HG03139 (cell line): Measurements from ENCODE around the gene HSFX4.
"Not testable (repeated sequence)": the region's sequence is repeated elsewhere in the genome, so short reads cannot be mapped to it uniquely, and the experiment has no call there.

Experiments
- ATAC-seq: cut with Tn5 transposase; IDR thresholded peaks from one replicate; pipeline ENCODE4 v1.9.1; 2021; ENCODE audit not compliant: unreplicated experiment

HSFX4 gene

GRCh38 chrX:149929400-149929799 lies at the start of gene HSFX4:
Gene HSFX4, plus strand, starts transcription at chrX:149929573. Its CDS starts 72 bp downstream, at chrX:149929645.
- not testable (repeated sequence) for ATAC-seq

DNA sequence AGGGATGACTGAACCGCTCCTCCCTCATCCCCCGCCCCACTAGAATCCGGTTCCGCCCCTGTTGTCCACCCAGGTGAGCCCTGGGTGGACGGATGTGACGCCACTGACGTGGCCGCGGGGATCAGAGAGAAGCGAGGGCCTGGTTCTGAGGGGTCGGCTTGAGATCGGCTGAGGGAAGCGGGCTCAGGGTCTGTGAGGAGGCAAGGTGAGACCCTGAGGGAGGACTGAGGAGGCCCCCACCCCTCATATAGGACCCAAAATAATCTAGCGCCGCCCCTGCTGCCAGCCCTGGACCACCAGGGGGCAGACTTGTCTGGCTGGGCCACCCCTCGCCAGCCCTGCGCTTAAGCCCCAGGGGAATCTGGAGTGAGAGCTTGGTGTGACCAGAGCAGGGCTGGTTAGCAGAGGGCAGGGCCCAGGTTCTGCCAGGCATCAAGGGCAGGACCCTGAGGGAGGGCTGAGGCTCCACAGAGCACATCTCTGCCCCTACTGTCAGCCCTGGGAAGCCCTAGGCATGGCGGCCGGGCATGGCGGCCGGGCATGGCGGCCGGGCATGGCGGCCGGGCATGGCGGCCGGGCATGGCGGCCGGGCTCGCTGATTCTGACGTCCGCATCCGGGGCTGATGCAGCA lies 48.2 kb upstream of the HSFX4 start, which contains the start of gene MAGEA8:
Gene MAGEA8 (plus strand): TSS at position 103 of the 631 bp plus-strand sequence. CDS start 3,090 bp downstream, outside the sequence.
- ATAC-seq: no peak

DNA sequence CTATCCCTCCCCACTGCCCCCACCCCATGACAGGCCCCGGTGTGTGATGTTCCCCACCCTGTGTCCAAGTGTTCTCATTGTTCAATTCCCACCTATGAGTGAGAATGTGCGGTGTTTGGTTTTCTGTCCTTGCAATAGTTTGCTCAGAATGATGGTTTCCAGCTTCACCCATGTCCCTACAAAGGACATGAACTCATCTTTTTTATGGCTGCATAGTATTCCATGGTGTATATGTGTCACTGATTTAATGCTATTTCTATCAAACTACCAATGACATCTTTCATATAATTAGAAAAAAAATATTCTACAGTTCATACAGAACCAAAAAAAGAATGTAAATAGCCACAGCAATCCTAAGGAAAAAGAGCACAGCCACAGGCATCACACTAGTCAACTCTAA lies 38.5 kb upstream of the HSFX4 start:
- not testable (repeated sequence) for ATAC-seq

GRCh38 chrX:149898554-149898953 lies 30.8 kb upstream of the HSFX4 start:
- ATAC-seq: no peak

- ATAC-seq: peak; percentile 81
These were observed 25.3 kb upstream of the HSFX4 start for GRCh38 chrX:149903889-149904748.

GRCh38 chrX:149908308-149908707 lies 21.1 kb upstream of the HSFX4 start:
- peak; percentile 62 for ATAC-seq

DNA sequence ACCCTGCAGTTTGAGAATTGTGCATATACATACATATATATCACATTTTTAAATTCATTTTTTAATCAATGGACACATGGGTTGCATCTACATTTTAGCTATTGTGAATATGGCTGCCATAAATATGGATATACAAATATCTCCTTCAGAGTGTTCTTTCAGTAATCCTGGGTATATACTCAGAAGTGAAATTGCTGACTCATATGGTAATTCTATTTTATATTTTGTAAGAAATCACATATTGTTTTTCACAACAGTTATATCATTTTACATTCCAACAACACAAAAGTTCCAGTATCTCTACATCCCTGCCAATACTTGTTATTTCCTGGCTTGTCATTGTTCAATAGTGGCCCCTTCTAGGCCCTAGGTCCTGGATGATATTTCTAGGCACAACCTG lies 20.6 kb upstream of the HSFX4 start:
- no peak for ATAC-seq

DNA sequence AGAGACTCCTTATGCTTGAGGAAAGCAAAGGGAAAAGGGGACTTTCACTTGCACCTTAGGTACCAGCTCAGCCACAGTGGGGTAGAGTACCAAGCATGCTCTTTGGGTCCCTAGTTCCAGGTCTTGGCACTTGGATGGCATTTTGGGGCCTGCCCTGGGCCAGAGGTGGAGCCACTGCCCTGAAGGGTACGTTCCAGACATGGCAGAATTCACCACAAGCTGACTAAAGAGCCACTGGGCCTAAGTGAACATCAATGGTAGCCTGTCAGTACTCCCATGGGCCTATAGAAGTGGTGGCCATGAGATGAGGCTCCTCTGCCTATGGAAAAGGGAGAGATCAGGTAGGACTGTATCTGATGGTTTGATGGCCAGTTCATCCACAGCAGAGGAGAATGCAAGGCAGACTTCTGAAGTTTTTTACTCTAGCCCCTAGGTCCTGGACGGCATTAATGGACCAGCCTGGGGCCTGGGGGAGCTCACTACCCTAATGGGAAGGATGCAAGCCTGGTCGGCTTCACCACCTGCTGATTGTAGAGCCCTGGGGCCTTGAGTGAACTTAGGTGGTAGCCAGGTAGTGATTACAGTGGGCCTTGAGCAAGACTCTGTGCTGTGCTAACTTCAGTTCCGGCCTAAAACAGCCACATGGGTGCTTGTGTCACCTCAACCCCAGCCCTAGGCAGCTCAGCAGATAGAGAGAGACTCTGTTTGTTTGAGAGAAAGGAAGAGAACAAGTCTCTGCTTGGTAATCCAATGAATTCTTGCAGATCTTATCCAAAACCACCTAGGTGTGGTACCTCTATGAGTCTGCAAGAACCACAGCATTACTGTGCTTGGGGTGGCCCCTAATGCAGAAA lies 19.8 kb upstream of the HSFX4 start:
- ATAC-seq: no peak

GRCh38 chrX:149910178-149910695 lies 19.1 kb upstream of the HSFX4 start:
- ATAC-seq: no peak

GRCh38 chrX:149916745-149917392 lies 12.5 kb upstream of the HSFX4 start:
- ATAC-seq: no peak

GRCh38 chrX:149923836-149924235 lies 5.5 kb upstream of the HSFX4 start:
- not testable (repeated sequence) for ATAC-seq

- ATAC-seq: not testable (repeated sequence)
These were observed 4.9 kb upstream of the HSFX4 start for GRCh38 chrX:149924434-149924833.

DNA sequence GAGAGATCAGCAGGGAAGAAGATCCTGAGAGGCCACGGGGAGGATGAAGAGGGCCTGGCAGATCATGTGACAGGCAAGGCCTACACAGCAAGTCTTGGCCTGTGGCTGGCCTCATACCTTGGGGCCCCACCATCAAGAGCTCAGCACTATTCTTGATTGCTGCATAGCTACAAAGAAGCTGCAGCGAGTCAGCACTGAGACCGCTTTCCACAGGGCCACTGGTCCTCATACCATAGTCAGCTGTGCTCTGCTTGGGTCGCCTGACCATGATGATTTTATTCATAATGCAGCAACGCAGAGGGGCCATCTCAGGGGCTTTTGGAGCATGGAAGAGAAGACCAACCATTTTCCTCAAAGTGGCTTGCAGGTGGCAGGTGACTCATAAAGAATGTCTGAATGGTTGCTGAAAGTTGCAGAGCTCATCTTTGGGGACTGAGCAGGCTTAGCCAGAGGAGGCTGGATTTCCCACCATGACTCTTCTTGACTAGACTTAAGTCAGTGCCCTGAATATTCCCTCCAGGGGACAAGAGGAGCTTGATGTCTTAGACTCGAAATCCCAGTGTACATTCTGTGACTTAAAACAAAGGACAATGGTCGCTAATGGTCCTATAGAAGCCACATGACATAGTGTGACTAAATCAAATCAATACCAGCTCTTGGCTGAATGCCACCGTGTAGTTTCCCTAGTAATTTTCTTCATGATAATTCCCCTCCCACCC lies 2.0 kb upstream of the HSFX4 start:
- not testable (repeated sequence) for ATAC-seq

GRCh38 chrX:149927964-149928258 lies 1.5 kb upstream of the HSFX4 start:
- ATAC-seq: not testable (repeated sequence)

DNA sequence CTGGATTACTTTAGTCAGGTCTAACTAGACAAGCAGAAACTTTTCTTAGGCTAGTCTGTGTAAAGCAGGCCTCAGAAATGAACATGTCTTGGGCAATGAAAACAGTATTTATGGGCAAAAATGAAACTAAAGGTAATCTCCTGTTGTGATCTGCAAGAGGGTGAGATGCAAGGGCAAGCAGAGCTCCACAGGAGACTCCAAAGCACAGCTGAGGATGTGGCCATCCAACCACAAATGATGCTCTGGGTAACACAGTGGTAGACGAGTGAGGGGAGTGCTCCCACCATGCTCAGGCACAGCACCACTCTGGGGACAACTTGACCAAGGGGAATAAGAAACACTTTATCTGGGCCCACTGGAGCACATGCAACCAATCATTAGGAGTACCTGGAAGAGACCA lies 738 bp upstream of the HSFX4 start:
- not testable (repeated sequence) for ATAC-seq

GRCh38 chrX:149931355-149931754 lies 2.0 kb downstream of the HSFX4 start:
- ATAC-seq: not testable (repeated sequence)

DNA sequence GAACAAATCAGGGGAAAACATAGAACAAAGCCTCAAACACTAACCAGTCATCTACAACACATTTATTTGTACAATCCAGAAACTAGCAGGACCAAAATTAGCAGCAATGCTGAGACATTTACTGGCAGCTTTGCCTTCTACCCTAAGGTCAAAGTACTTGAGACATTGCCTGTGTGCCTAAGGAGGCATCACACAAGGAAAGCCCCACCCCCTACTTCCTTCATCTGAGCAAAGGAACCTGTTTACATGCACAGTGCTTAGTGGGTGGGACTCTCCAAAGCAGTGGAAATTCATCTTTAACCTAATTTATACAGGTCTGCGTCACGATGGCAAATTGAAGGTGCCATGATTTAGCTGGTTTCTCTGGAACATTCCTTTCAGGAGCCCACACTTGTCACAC lies 2.8 kb downstream of the HSFX4 start:
- ATAC-seq: not testable (repeated sequence)

GRCh38 chrX:149932970-149933369 lies 3.6 kb downstream of the HSFX4 start:
- not testable (repeated sequence) for ATAC-seq

DNA sequence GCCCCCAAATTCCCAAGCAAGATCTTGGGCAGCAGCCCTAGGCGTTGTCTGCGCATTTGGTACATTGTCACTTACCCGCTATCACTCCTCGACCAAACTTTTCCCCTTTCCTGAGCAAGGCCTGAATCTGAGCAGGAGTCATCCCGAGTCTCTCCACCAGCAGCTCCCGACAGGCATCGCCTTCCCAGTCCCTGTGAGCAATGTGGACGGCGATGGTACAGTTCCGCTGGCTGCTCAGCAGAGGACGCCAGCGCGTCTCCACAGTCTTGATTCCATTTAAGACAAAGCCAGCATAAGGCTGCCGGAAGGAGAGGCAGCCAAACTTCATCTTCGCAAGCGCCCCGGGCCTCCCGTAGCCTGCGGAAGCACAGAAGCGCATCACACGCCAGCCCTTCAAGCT lies 4.2 kb downstream of the HSFX4 start:
- ATAC-seq: not testable (repeated sequence)

DNA sequence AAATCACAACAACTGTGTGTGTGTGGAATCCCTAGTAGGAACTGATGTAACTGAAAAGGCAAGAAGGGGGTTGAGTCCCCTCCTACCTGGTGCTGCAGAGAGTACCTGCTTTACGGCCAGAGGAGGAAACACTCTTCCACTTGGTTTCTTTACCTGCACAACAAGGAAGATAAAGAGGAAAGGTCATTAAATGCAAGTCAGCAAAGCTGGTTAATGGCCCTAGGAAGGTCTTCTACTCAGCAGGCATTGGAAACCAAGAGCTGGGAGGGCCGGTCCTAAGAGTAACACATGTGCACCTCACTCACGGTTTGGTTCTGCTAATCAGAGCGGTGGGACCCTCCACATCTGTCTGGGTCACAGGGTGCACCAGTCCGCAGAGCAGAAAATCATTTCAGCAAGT lies 8.0 kb downstream of the HSFX4 start:
- not testable (repeated sequence) for ATAC-seq
